Skin of body (tissue), 2 donors: Measurements from ENCODE around the gene C1orf116. TPM values are rescaled to one million over a fixed set of nuclear protein-coding genes. Genes with fewer than 3 reads are reported as not detected.

Experiments
- DNase-seq: peaks from one replicate; lab custom pipeline; 2025; lab: John Stamatoyannopoulos, UW
- total RNA-seq: library from RNA; depleted of rRNA; stranded (reverse); fragments of >200 nt; gene quantifications from one replicate; pipeline ENCODE4 v1.2.3, GENCODE V29; 2014

C1orf116 gene
- total RNA-seq, 1 donor from 2014 or later, result 6.4 TPM

- DNase-seq, result no peak
Observed at GRCh38 chr1:207035877-207036551, 3.5 kb upstream of the C1orf116 start.

- no peak for DNase-seq
Observed at GRCh38 chr1:207034998-207035397, 2.4 kb upstream of the C1orf116 start.

- DNase-seq, result no peak
Observed at GRCh38 chr1:207034208-207034607, 1.7 kb upstream of the C1orf116 start.

GRCh38 chr1:207033302-207033701 lies 746 bp upstream of the C1orf116 start:
- no peak for DNase-seq

- no peak for DNase-seq
Observed at GRCh38 chr1:207031632-207032264, 808 bp downstream of the C1orf116 start.

- no peak for DNase-seq
Observed at GRCh38 chr1:207031016-207031415, 1.5 kb downstream of the C1orf116 start.

- DNase-seq, result no peak
Observed at GRCh38 chr1:207030522-207031009, 2.0 kb downstream of the C1orf116 start.

- peak; percentile 5 for DNase-seq
Observed at GRCh38 chr1:207029701-207030521, 2.6 kb downstream of the C1orf116 start.

- DNase-seq, result no peak
Observed at GRCh38 chr1:207028884-207029650, 3.5 kb downstream of the C1orf116 start.

GRCh38 chr1:207027921-207028320 lies 4.6 kb downstream of the C1orf116 start:
- no peak for DNase-seq

GRCh38 chr1:207027206-207027777 lies 5.3 kb downstream of the C1orf116 start:
- no peak for DNase-seq

GRCh38 chr1:207026104-207026534 lies 6.4 kb downstream of the C1orf116 start:
- DNase-seq, result no peak

GRCh38 chr1:207025146-207025880 lies 7.2 kb downstream of the C1orf116 start:
- peak; percentile 14 for DNase-seq

- DNase-seq, result no peak
Observed at GRCh38 chr1:207024202-207025145, 8.1 kb downstream of the C1orf116 start.

- no peak for DNase-seq
Observed at GRCh38 chr1:207022996-207023679, 9.4 kb downstream of the C1orf116 start.

- no peak for DNase-seq
Observed at GRCh38 chr1:207021876-207022596, 10.5 kb downstream of the C1orf116 start.

- no peak for DNase-seq
Observed at GRCh38 chr1:207021139-207021861, 11.3 kb downstream of the C1orf116 start.
